PC-3 (cell line): ENCODE data around the gene RPL6. TPM values are rescaled to one million over a fixed set of nuclear protein-coding genes. Genes with fewer than 3 reads are reported as not detected.

ENCODE experiments used
- ATAC-seq: fragments of 200-7000 bp; cut with Tn5 transposase; 2 replicates; pipeline ENCODE4 v1.9.1; 2020; ENCODE audit warnings: mild to moderate bottlenecking, moderate library complexity
- BruUV-seq: library from RNA; stranded (reverse); fragments of 400-500 nt; replicated peaks from 2 replicates; lab custom pipeline; 2021; lab: Mats Ljungman, UMichigan
- CTCF ChIA-PET: fragments of 300-600 bp; sonication (Branson Sonifier 250); formaldehyde crosslinking; loops from one replicate; lab custom pipeline; 2022; ENCODE audit warnings: antibody characterized with exemption; lab: Charles Lee
- POLR2A ChIA-PET: fragments of 300-600 bp; sonication (Branson Sonifier 250); formaldehyde crosslinking; loops from one replicate; lab custom pipeline; 2022; ENCODE audit warnings: antibody characterized with exemption; ENCODE audit not compliant: unreplicated experiment; lab: Charles Lee
- DNase-seq: peaks from one replicate; pipeline ENCODE4 v3.0.0-alpha.2; 2015
- H2AFZ ChIP-seq: fragments of 300-600 bp; sonication (generic); 2 replicates; pipeline ENCODE4 v1.6.0; 2016; ENCODE audit warnings: antibody characterized with exemption, low read length
- H3F3A ChIP-seq: fragments of 300-600 bp; sonication (generic); one replicate; pipeline ENCODE4 v1.6.0; 2017; ENCODE audit warnings: antibody characterized with exemption, low read length, control low read depth, mild to moderate bottlenecking; ENCODE audit not compliant: unreplicated experiment
- H3K27ac ChIP-seq: fragments of 300-600 bp; sonication (generic); 2 replicates; pipeline ENCODE4 v1.5.1; 2016; ENCODE audit warnings: mild to moderate bottlenecking, low read length
- H3K27me3 ChIP-seq: fragments of 300-600 bp; sonication (generic); 2 replicates; pipeline ENCODE4 v1.6.1; 2016; ENCODE audit warnings: low read length, mixed read lengths
- H3K36me3 ChIP-seq: fragments of 300-600 bp; sonication (generic); 2 replicates; pipeline ENCODE4 v1.6.1; 2016; ENCODE audit warnings: low read depth, mixed run types, low read length, mixed read lengths
- H3K4me1 ChIP-seq: fragments of 300-600 bp; sonication (generic); 2 replicates; pipeline ENCODE4 v1.5.1; 2016; ENCODE audit warnings: low read length; ENCODE audit not compliant: insufficient read depth
- H3K4me2 ChIP-seq: fragments of 300-600 bp; sonication (generic); 2 replicates; pipeline ENCODE4 v1.6.0; 2016; ENCODE audit warnings: low read length
- H3K4me3 ChIP-seq: fragments of 300-600 bp; sonication (generic); 2 replicates; pipeline ENCODE4 v1.5.1; 2016; ENCODE audit warnings: mild to moderate bottlenecking, low read length, mixed read lengths
- H3K79me2 ChIP-seq: fragments of 300-600 bp; sonication (generic); 2 replicates; pipeline ENCODE4 v1.6.1; 2017; ENCODE audit warnings: low read length, mixed read lengths
- H3K9ac ChIP-seq: fragments of 300-600 bp; sonication (generic); 2 replicates; pipeline ENCODE4 v1.6.0; 2016; ENCODE audit warnings: mild to moderate bottlenecking, low read length
- H3K9me2 ChIP-seq: fragments of 300-600 bp; sonication (generic); replicated peaks from 2 replicates; pipeline ENCODE4 v1.6.1; 2016; ENCODE audit warnings: mixed run types, low read length, mixed read lengths
- H3K9me3 ChIP-seq: fragments of 300-600 bp; sonication (generic); 2 replicates; pipeline ENCODE4 v1.6.1; 2016; ENCODE audit warnings: low read length, mixed read lengths
- H4K20me1 ChIP-seq: fragments of 300-600 bp; sonication (generic); 2 replicates; pipeline ENCODE4 v1.6.1; 2016; ENCODE audit warnings: low read length, mixed read lengths
- CTCF ChIP-seq: fragments of 300-600 bp; sonication (generic); conservative IDR thresholded peaks from 2 replicates; pipeline ENCODE4 v1.5.1; 2017; ENCODE audit warnings: antibody characterized with exemption, low read depth, mild to moderate bottlenecking, low read length
- EZH2 ChIP-seq: fragments of 300-600 bp; sonication (generic); IDR thresholded peaks from one replicate; pipeline ENCODE4 v1.6.1; 2017; ENCODE audit warnings: antibody characterized with exemption, mild to moderate bottlenecking, low read length; ENCODE audit not compliant: unreplicated experiment
- EZH2phosphoT487 ChIP-seq: fragments of 300-600 bp; sonication (generic); IDR thresholded peaks from 2 replicates; pipeline ENCODE4 v1.6.1; 2018; ENCODE audit warnings: mild to moderate bottlenecking, antibody characterized with exemption, low read length, borderline replicate concordance
- intact Hi-C: fragments of 100-400 bp; cut with micrococcal nuclease; formaldehyde crosslinking; loops from 2 replicates; pipeline ENCODE4 v1.9.0; 2023
- total RNA-seq: library from RNA; depleted of rRNA; stranded (reverse); fragments of >200 nt; gene quantifications from 2 replicates; pipeline ENCODE4 v1.2.3, GENCODE V29; 2014

The RPL6 gene
- total RNA-seq, 1 experiment from 2014 or later: 1,509 TPM

- H3K9ac ChIP-seq: no peak overlapping the region
- H3K79me2 ChIP-seq: peaks cover 92% of the 10 kb centered on the region
- no peaks in the 10 kb centered on the region for H3F3A ChIP-seq
- DNase-seq (no peak), ATAC-seq (no peak)
- POLR2A ChIA-PET: no interaction called here
- intact Hi-C loops: no loop called here
- no peaks in the 10 kb centered on the region for H3K9me2 ChIP-seq
- H3K4me1 ChIP-seq: no peaks in the 10 kb centered on the region
- H3K9me3 ChIP-seq: no peaks in the 10 kb centered on the region
- H3K4me3 ChIP-seq: no peak overlapping the region
- H2AFZ ChIP-seq: no peak overlapping the region
- no peak overlapping the region for H3K27ac ChIP-seq
- no peaks in the 10 kb centered on the region; the same call in 1 of the 2 replicates for H3K36me3 ChIP-seq
- H4K20me1 ChIP-seq: peaks cover 21% of the 10 kb centered on the region
- no peak overlapping the region for H3K4me2 ChIP-seq
- CTCF ChIA-PET: no interaction called here
- TF ChIP-seq EZH2 (no peak), CTCF (no peak), EZH2phosphoT487 (no peak)
- no TSS peak for BruUV-seq
- H3K27me3 ChIP-seq: no peaks in the 10 kb centered on the region
These were observed 22.6 kb upstream of the RPL6 start for GRCh38 chr12:112431965-112432364.

GRCh38 chr12:112430929-112431328, 21.5 kb upstream of the RPL6 start:
- Histone ChIP-seq H3K4me3 (no peak overlapping the region), H3K4me2 (no peak overlapping the region), H3K9ac (no peak overlapping the region), H3K9me3 (no peaks in the 10 kb centered on the region), H4K20me1 (peaks cover 16% of the 10 kb centered on the region), H3K79me2 (peaks cover 92% of the 10 kb centered on the region), H3K9me2 (no peaks in the 10 kb centered on the region), H3F3A (no peaks in the 10 kb centered on the region), H3K4me1 (no peaks in the 10 kb centered on the region), H3K36me3 (no peaks in the 10 kb centered on the region; the same call in 1 of the 2 replicates), H3K27ac (no peak overlapping the region), H2AFZ (no peak overlapping the region), H3K27me3 (no peaks in the 10 kb centered on the region)
- intact Hi-C loops: no loop called here
- TF ChIP-seq EZH2 (no peak), CTCF (no peak), EZH2phosphoT487 (no peak)
- ChIA-PET POLR2A (no interaction called here), CTCF (no interaction called here)
- DNase-seq (no peak), ATAC-seq (no peak)
- no TSS peak for BruUV-seq

GRCh38 chr12:112427760-112428159, 18.4 kb upstream of the RPL6 start:
- BruUV-seq: no TSS peak
- DNase-seq (no peak), ATAC-seq (no peak)
- no peak overlapping the region for H3K9ac ChIP-seq
- H3K9me2 ChIP-seq: no peaks in the 10 kb centered on the region
- H3K36me3 ChIP-seq: peaks cover 4% of the 10 kb centered on the region; the same call in 1 of the 2 replicates
- peaks cover 27% of the 10 kb centered on the region for H4K20me1 ChIP-seq
- no peaks in the 10 kb centered on the region for H3K27me3 ChIP-seq
- no peaks in the 10 kb centered on the region for H3F3A ChIP-seq
- no peak overlapping the region for H3K27ac ChIP-seq
- no peak overlapping the region for H2AFZ ChIP-seq
- TF ChIP-seq EZH2 (no peak), EZH2phosphoT487 (no peak), CTCF (no peak)
- H3K79me2 ChIP-seq: peaks cover 93% of the 10 kb centered on the region
- H3K4me2 ChIP-seq: no peak overlapping the region
- ChIA-PET CTCF (no interaction called here), POLR2A (no interaction called here)
- H3K4me3 ChIP-seq: no peak overlapping the region
- intact Hi-C loops: no loop called here
- H3K9me3 ChIP-seq: no peaks in the 10 kb centered on the region
- H3K4me1 ChIP-seq: no peaks in the 10 kb centered on the region
